PC-9 (cell line): ENCODE data around the gene TSC22D3.

ENCODE experiments used
- EZH2 ChIP-seq: fragments of 200-600 bp; sonication (generic); IDR thresholded peaks from 2 replicates; pipeline ENCODE4 v1.8.0; 2017; ENCODE audit warnings: antibody characterized with exemption, low read depth
- TF ChIP-seq, protein P1 (sequence below): fragments of 200-600 bp; sonication (generic); conservative IDR thresholded peaks from 2 replicates; pipeline ENCODE4 v1.6.1; 2017; ENCODE audit warnings: mixed run types, antibody characterized with exemption, mild to moderate bottlenecking, moderate library complexity

DNA sequence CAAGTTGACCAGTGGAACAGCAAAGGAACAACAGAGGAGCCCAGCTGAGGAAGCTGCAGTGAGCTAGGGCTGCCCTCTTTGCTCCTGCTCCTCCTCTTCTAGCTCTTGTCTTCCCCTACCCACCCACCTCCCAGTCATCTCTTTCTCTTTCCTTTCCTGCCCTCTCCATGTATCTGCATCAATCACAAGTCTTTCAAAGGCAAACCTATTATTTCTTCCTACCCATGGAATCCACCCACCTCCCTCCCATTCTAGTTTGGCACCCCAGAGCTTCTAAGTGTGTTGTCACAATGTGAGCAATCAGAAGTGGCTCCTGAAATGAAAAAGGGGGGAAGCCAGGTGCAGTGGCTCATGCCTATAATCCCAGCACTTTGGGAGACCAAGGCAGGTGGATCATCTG lies 69.3 kb downstream of the TSC22D3 start:
- TF ChIP-seq, protein P1, sequence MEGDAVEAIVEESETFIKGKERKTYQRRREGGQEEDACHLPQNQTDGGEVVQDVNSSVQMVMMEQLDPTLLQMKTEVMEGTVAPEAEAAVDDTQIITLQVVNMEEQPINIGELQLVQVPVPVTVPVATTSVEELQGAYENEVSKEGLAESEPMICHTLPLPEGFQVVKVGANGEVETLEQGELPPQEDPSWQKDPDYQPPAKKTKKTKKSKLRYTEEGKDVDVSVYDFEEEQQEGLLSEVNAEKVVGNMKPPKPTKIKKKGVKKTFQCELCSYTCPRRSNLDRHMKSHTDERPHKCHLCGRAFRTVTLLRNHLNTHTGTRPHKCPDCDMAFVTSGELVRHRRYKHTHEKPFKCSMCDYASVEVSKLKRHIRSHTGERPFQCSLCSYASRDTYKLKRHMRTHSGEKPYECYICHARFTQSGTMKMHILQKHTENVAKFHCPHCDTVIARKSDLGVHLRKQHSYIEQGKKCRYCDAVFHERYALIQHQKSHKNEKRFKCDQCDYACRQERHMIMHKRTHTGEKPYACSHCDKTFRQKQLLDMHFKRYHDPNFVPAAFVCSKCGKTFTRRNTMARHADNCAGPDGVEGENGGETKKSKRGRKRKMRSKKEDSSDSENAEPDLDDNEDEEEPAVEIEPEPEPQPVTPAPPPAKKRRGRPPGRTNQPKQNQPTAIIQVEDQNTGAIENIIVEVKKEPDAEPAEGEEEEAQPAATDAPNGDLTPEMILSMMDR = no peak
- TF ChIP-seq EZH2 = no peak
